NCI-H82 treated with DMSO at 0.1 percent for 48 hours (cell line): ENCODE measurements around the gene OLA1.

ENCODE experiments used
- DNase-seq: peaks from one replicate; lab custom pipeline; 2025; ENCODE audit not compliant: unreplicated experiment; lab: John Stamatoyannopoulos, UW

Gene OLA1

GRCh38 chr2:174224665-174225288 lies 23.6 kb downstream of the OLA1 start:
- DNase-seq = no peak

- no peak for DNase-seq
Measured at GRCh38 chr2:174224125-174224524, 24.2 kb downstream of the OLA1 start.

- DNase-seq = no peak
Measured at GRCh38 chr2:174223388-174223787, 24.9 kb downstream of the OLA1 start.

GRCh38 chr2:174222154-174222553 lies 26.2 kb downstream of the OLA1 start:
- DNase-seq = no peak

- no peak for DNase-seq
Measured at GRCh38 chr2:174219321-174219720, 29.0 kb downstream of the OLA1 start.

GRCh38 chr2:174218773-174219172 lies 29.6 kb downstream of the OLA1 start:
- no peak for DNase-seq

GRCh38 chr2:174217869-174218268 lies 30.5 kb downstream of the OLA1 start:
- peak; percentile 15 for DNase-seq

- no peak for DNase-seq
Measured at GRCh38 chr2:174211954-174212353, 36.4 kb downstream of the OLA1 start.

- DNase-seq = no peak
Measured at GRCh38 chr2:174210862-174211261, 37.5 kb downstream of the OLA1 start.

GRCh38 chr2:174209325-174209724 lies 39.0 kb downstream of the OLA1 start:
- DNase-seq = no peak

GRCh38 chr2:174208026-174208425 lies 40.3 kb downstream of the OLA1 start:
- no peak for DNase-seq

GRCh38 chr2:174205562-174205961 lies 42.8 kb downstream of the OLA1 start:
- DNase-seq = no peak

GRCh38 chr2:174202188-174202587 lies 46.1 kb downstream of the OLA1 start:
- no peak for DNase-seq

GRCh38 chr2:174198846-174199564 lies 49.3 kb downstream of the OLA1 start:
- DNase-seq = no peak

- no peak for DNase-seq
Measured at GRCh38 chr2:174195253-174195652, 53.1 kb downstream of the OLA1 start.

- no peak for DNase-seq
Measured at GRCh38 chr2:174193737-174194136, 54.6 kb downstream of the OLA1 start.

- no peak for DNase-seq
Measured at GRCh38 chr2:174192664-174193063, 55.7 kb downstream of the OLA1 start.

GRCh38 chr2:174191342-174192074 lies 56.8 kb downstream of the OLA1 start:
- DNase-seq = no peak

GRCh38 chr2:174184915-174185314 lies 63.4 kb downstream of the OLA1 start:
- no peak for DNase-seq

- no peak for DNase-seq
Measured at GRCh38 chr2:174184504-174184903, 63.8 kb downstream of the OLA1 start.

- no peak for DNase-seq
Measured at GRCh38 chr2:174183076-174183475, 65.3 kb downstream of the OLA1 start.

GRCh38 chr2:174181368-174181767 lies 67.0 kb downstream of the OLA1 start:
- no peak for DNase-seq
